22Rv1 (cell line): Measurements from ENCODE around the gene CRYBG1.

ENCODE experiments used
- CTCF ChIP-seq: fragments of 450-650 bp; IDR thresholded peaks from 2 replicates; pipeline ENCODE4 v1.5.1; 2017; ENCODE audit warnings: mild to moderate bottlenecking
- ZFX ChIP-seq: fragments of 450-650 bp; IDR thresholded peaks from 2 replicates; pipeline ENCODE4 v1.6.1; 2017; ENCODE audit warnings: antibody characterized with exemption, borderline replicate concordance

- TF ChIP-seq CTCF (no peak), ZFX (no peak)
Measured at GRCh38 chr6:106517706-106518105, 157.2 kb downstream of the CRYBG1 start.
